T47D (cell line): ENCODE results near the gene PFN1.

Source experiments
- DNase-seq, 2 experiments: peaks; one replicate each; pipeline versions ENCODE4 v3.0.0 to v3.0.0-alpha.2; 2011 to 2012; ENCODE audit warnings: low read depth in 1 of 2, low spot score in 1 of 2
- JUND ChIP-seq: IDR thresholded peaks from 2 replicates; pipeline ENCODE4 v1.6.1; 2012; ENCODE audit warnings: low read depth
- in situ Hi-C: cut with HindIII; loops from 2 replicates; pipeline ENCODE4 v1.10.0; 2016; ENCODE audit warnings: low sequenced_read_pairs, low pct_unique_long_range_greater_than_20kb

The PFN1 gene

DNA sequence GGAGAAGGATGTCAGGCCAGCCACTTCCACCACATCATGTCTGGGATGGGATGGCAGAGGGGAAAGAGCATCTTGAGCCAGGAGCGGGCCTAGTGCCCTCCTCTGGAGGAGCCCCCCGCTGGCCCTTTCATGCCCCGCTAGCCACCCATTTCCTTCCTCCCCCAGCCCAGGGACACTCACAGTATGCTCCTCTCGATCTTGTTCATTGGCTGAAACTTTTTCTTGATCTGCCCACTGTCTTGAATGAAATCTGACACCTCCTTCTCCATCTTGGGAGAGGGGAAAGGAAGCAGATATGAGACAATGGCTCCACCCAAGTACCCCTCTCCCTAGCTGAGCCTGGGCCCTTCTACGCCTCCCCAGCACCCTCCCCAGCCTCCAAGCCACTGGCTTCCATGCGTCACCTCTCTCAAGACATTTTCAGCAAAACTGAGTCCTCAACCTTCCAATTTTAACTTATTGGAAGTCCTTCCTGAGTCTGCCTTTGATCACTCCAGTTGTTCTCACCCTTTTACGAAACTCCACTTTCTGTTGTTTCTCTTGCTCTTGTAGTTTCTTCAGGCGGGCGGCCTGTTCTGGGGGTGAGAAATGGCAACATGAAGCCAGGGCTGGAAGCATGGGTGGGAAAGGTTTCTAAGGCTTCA is 12.1 kb upstream of the PFN1 start:
- TF ChIP-seq JUND, result no peak
- DNase-seq, result no peak
- in situ Hi-C loops, result no loop called here

DNA sequence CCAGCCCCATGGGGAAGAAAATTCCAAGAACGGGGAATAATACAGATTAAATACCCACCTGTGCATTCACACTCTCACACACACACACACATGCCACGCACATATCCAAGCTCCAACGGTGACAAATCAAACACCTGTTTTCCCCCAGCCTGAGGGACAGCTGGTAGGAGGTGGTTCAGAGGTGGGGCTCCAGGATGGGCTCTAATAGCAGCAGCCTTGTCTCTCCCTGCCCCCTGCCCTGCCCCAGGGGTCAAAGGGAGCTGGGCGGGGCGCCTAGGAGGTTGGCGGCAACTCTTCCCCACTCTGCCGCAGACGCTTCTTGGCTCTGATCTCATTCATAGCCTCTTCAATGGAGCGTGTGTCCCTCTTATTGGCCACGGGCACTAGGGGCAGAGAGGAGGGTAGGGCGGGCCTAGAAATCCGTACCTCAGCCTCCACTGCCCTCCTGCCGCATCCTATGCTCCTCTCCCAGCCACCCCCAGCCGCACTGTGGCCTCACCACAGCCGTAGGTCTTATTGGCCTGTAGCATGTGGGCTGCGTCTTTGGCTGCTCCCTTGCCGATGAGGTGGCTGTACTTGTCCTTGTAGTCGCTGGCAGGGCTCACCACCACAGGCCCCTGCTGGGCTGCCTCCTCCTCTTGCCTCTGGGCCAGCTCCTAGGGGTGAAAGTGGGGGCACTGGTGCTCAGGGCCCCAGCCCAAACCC is 11.1 kb upstream of the PFN1 start:
- no peak for TF ChIP-seq JUND
- in situ Hi-C loops, result no loop called here
- no peak for DNase-seq

DNA sequence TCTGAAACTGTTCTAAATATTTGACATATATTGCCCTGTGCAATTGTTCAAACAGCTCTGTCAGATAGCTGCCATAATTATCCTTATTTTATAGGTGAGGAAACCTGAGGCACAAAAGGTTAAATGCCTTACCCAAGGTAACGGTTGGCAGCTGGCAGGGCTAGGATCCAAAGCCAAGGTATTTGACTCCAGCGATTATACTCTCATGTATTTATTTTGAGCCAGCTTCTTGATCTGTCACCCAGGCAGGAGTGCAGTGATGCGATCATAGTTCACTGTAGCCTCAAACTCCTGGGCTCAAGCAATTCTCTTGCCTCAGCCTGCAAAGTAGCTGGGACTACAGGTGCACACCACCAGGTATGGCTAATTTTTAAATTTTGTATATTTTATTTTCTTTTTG is 9.8 kb upstream of the PFN1 start:
- no peak for DNase-seq
- TF ChIP-seq JUND, result no peak
- in situ Hi-C loops, result no loop called here

DNA sequence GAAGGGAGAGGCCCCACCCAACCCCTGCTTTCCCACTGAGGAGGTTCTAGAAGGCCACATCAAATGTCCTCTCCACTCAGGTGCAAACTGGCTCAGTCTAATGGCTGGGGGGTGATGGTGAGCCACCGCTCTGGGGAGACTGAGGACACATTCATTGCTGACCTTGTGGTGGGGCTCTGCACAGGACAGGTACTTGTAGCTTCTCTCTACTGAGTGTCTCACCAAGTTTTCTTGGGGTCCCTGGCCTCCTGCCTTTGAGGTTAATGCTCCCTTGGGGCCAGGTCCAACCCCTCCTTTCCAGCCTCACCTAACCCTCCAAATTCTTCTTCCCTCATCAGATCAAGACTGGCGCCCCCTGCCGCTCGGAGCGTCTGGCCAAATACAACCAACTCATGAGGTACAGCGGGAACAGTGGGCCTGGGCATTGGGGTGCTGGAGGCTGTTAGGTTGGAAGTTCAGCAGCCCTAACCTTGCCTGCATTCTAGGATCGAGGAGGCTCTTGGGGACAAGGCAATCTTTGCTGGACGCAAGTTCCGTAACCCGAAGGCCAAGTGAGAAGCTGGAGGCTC is 8.2 kb upstream of the PFN1 start:
- in situ Hi-C loops, result no loop called here

DNA sequence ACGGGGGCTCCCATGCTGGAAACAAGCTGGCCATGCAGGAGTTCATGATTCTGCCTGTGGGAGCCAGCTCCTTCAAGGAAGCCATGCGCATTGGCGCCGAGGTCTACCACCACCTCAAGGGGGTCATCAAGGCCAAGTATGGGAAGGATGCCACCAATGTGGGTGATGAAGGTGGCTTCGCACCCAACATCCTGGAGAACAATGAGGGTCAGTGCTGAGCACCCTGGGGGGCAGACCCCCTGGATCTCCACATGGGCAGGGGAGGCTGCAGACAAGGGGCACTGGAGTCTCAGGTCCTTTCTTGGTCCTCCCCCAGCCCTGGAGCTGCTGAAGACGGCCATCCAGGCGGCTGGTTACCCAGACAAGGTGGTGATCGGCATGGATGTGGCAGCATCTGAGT is 6.8 kb upstream of the PFN1 start:
- no peak for DNase-seq
- TF ChIP-seq JUND, result no peak
- in situ Hi-C loops, result no loop called here

More for the DNA sequence above, 8.2 kb upstream of the PFN1 start:
- DNase-seq, result no peak
- TF ChIP-seq JUND, result no peak

DNA sequence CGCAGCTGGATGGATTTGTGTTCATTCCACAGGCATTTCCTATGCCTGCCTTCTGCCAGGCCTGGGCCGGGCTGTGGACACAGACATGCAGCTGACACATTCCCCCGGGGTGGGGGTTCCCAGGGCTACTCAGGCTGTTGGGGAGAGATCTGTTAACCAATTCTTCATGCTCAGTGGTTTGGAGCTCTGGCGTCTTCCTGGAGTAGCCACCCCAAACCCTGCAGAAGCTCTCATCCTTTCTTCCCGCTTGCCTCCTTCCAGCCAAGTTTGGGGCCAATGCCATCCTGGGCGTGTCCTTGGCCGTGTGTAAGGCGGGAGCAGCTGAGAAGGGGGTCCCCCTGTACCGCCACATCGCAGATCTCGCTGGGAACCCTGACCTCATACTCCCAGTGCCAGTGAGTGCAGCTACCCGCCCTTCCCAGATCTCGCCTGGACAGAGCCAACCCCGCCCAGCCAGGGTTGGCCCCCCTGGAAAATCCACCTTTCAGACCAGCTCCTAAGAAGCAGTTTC is 5.2 kb upstream of the PFN1 start:
- TF ChIP-seq JUND, result no peak
- DNase-seq, result no peak
- in situ Hi-C loops, result no loop called here

DNA sequence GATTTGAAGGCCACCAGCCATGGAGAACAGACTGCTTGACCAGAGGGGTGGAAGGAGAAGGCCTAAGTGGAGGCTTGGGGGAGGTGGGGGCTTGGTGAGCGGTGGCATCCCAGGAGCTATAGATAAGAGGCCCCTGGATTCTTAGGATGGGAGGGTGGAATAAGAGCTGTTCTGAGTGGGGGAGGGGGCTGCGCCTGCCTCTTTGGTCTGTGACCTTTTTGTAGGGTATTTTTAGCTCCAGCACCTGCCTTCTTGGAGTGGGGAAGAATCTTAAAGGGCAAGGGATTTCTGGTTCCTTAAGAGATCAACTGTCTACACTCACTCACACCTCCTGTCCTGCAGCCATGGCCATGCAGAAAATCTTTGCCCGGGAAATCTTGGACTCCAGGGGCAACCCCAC is 3.2 kb upstream of the PFN1 start:
- no peak for DNase-seq
- in situ Hi-C loops, result no loop called here
- no peak for TF ChIP-seq JUND

DNA sequence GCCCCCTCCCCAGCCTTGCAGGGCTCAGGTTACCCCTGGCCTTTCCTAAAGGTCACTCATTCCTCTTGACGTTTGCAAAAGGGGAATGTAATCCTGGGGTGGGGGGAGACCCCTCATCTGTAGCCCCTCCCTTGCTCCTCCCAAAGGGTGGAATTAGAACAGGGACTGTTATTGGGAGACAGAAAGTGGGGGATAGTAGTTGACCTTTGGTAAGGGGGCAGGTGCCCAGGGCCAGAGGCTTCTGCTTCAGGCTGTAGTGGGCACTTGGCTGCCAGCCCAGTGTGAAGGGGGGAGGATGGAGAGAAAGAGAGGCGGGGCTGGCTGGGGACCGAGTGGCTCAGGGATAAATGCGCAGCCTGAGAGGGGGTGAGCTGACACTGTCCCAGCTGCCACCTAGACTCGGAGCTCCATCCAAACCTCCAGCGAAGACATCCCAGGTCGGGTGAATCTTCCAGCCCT is 2.4 kb upstream of the PFN1 start, which contains the start of gene ENO3:
ENO3 (plus strand) TSS at position 374 of the 459 bp plus-strand sequence. CDS start 711 bp downstream, outside the sequence.
- no peak for TF ChIP-seq JUND
- in situ Hi-C loops, result no loop called here
- no peak for DNase-seq

DNA sequence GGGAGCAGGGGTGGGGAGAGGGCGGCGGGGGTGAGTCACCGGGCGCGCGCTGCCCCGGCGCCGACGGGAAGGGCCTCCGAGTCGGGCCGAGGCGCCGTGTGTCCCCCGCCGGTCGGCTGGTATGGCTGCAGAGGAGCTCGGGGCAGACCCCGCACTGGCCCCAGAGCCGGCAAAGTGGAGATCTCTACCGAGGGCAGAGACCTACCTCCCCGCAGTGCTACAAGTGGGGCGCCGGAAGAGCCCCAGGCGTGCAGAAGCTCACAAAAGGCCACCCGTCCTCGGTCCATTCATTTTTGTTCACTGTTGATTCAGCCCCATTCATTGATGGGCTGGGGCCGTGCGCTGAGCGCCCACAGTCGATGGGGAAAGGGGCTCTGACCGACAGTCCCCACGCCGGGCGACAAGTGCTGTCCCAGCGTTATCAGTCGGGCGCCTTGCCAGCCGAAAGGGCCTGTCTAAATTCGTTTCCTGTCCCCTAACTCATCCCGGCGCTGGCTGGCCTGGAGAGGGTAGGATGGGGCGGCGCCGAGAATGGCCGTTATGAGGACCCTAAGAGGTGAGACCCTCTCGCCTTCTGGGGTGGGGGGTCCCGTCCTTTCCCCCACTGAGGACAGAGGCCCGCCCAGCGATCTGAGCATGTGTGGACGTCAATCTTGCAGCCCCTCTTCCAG is 1.9 kb upstream of the PFN1 start:
- in situ Hi-C loops, result no loop called here
- TF ChIP-seq JUND, result no peak
- no peak for DNase-seq

DNA sequence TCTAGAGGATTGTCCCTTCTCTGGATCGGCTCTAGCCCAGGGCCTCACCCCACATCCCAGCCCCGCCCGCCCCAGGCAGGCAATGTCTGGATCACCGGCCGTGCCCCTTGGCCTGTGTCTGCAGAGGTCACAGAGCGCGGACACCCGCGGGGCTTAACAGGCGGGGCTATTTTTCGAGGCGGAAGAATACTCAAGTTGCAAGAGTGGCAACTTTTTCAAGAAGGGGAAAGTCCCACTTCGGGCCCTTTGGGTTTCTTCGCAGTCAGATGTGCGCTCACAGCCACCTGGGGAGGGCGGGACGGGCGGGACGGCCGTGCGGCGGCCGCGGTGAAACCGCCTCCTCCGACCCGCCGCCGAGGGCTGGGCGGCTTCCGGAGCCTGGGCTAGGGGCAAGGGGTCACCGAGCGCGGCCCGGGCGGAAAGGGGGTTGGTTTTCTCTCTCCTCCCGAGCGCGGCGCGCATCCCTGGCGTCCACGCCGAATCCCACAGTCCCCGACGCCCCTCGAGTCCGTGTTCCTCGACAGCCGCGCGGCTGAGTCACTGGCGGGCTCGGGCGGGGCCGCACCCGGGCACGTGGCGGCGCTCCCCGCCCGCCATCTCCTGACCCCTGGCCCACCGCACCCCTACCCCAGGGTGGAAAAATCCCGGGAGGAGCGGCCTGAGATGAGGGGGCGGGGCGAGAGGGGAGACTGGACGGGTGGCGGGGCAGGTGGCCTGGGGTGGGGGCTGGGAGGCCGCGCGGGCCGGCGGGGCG is 1.2 kb upstream of the PFN1 start:
- in situ Hi-C loops, result no loop called here
- DNase-seq, result peak in 1 of 2 experiments; percentile 76

DNA sequence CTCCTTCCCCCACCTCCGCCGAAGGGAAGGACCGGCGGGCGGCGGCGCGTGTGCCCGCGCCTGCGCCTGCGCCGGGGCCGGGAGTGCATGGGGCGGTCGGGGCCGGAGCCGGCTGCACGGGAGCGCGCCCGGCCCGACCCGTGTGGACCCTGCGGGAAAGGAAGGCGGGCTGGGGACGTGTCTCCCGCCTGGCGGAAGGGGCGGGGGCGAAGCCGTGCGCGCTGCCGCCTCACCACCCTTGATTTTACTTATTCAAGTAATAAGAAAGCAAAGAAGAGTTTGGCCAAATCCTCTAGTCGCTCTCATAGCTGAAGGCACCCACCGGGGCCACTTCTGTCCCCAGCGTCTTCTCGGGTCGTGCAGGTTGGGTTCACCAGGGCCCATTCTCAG is 596 bp upstream of the PFN1 start:
- TF ChIP-seq JUND, result no peak
- DNase-seq, result peak; percentile 84 to 89

More for the DNA sequence above, 1.2 kb upstream of the PFN1 start:
- no peak for TF ChIP-seq JUND

DNA sequence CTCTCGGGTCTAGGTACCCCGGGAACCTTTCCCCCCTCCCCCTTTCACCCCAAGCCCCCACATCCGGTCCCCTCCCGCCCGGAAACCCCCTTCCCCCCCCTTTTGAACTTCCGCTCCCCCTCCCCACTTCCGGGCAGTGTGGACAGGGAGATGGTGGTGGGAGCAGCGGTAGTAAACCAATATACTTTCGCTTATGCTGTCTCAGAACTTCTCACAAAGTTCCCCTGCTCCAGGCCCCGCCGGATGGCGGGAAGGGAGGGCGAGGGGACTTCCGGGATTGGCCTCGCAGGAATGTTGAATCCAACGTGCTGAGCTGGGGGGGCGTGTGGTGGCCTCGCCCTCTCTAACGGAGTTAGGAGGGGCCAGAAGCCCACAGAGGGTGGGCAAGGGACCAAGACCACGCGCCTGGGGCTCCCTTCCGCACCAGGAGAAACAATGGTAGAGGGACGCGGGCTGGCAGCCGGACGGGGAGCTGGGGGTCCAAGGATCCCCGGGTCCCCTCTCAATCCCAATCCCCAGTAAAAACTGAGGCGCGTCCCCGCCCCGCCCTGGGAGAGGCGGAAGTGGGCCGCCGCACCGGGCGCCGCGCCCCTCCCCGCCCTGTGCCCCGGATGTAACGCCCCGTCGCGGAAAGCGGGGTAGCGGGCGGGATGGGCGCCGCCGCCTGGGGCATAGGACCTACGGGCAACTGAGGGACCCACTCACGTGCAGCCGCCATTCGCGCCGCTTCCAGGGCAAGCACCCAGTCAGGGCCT is 742 bp downstream of the PFN1 start:
- DNase-seq, result peak in 1 of 2 experiments; percentile 47
- in situ Hi-C loops, result no loop called here
- no peak for TF ChIP-seq JUND

More for the DNA sequence above, 596 bp upstream of the PFN1 start:
- in situ Hi-C loops, result no loop called here
